HT1080 (cell line): Measurements from ENCODE around the gene CDH24. TPM values are rescaled to one million over a fixed set of nuclear protein-coding genes. Genes with fewer than 3 reads are reported as not detected.
A peak's percentile ranks its signal among the peaks of the same experiment; 100 is the strongest.
"Not testable (repeated sequence)": the region's sequence is repeated elsewhere in the genome, so short reads cannot be mapped to it uniquely, and the experiment has no call there.

ENCODE experiments used
- DNase-seq: peaks from one replicate; pipeline ENCODE4 v3.0.0-alpha.2; 2015; ENCODE audit warnings: low read depth
- total RNA-seq: library from RNA; depleted of rRNA; stranded (reverse); fragments of >200 nt; shearing (Covaris generic); gene quantifications from 2 replicates; pipeline ENCODE4 v1.2.3, GENCODE V29; 2014

CDH24 gene
- total RNA-seq, 1 experiment from 2014 or later = 18.2 TPM

GRCh38 chr14:23020143-23021128, 36.9 kb downstream of the CDH24 start:
- DNase-seq = no peak

- no peak for DNase-seq
Measured at GRCh38 chr14:23018107-23018506, 39.2 kb downstream of the CDH24 start.

- no peak for DNase-seq
Measured at GRCh38 chr14:23017091-23017490, 40.2 kb downstream of the CDH24 start.

GRCh38 chr14:23015618-23016017, 41.7 kb downstream of the CDH24 start:
- no peak for DNase-seq

- not testable (repeated sequence) for DNase-seq
Measured at GRCh38 chr14:23013749-23014054, 43.6 kb downstream of the CDH24 start.

GRCh38 chr14:23013054-23013748, 44.1 kb downstream of the CDH24 start:
- DNase-seq = no peak

GRCh38 chr14:23009939-23010726, 47.2 kb downstream of the CDH24 start, which contains the start of gene C14orf93:
Gene C14orf93 (minus strand): TSS chr14:23010143. CDS start chr14:22999023, 11,120 bp downstream.
- DNase-seq = peak; percentile 78

- no peak for DNase-seq
Measured at GRCh38 chr14:23009483-23009938, 47.8 kb downstream of the CDH24 start.

GRCh38 chr14:23008831-23009230, 48.5 kb downstream of the CDH24 start:
- DNase-seq = peak; percentile 22

- DNase-seq = peak; percentile 97
Measured at GRCh38 chr14:23006544-23007419, 50.5 kb downstream of the CDH24 start.

GRCh38 chr14:23006188-23006534, 51.2 kb downstream of the CDH24 start:
- DNase-seq = no peak

GRCh38 chr14:23005451-23006187, 51.7 kb downstream of the CDH24 start:
- no peak for DNase-seq

- DNase-seq = not testable (repeated sequence)
Measured at GRCh38 chr14:23004274-23004673, 53.0 kb downstream of the CDH24 start.

- DNase-seq = no peak
Measured at GRCh38 chr14:23002592-23002991, 54.7 kb downstream of the CDH24 start.

GRCh38 chr14:23000860-23001259, 56.5 kb downstream of the CDH24 start:
- no peak for DNase-seq

GRCh38 chr14:22998329-22999012, 58.8 kb downstream of the CDH24 start:
- no peak for DNase-seq

- no peak for DNase-seq
Measured at GRCh38 chr14:22997676-22998323, 59.5 kb downstream of the CDH24 start.
